NT2/D1 (cell line): ENCODE data around the gene ITPRIP.

Experiments
- SUZ12 ChIP-seq: IDR thresholded peaks from 2 replicates; pipeline ENCODE4 v1.6.1; 2011; ENCODE audit not compliant: insufficient read length, insufficient read depth; ENCODE audit errors: extremely low read depth
- YY1 ChIP-seq: IDR thresholded peaks from 2 replicates; pipeline ENCODE4 v1.6.1; 2011; ENCODE audit not compliant: insufficient read length, insufficient read depth

GRCh38 chr10:104353325-104354048, 15.2 kb upstream of the ITPRIP start, which contains the start of gene CFAP58:
- no peak for TF ChIP-seq YY1
- TF ChIP-seq SUZ12 = no peak
